Upper lobe of left lung (tissue), 4 donors: Measurements from ENCODE around the gene MSH3.

Experiments used
- CTCF ChIP-seq, 6 experiments: fragments of 450-650 bp in 4 of 6; fragments of 200-600 bp in 2 of 6; sonication (generic) in 2 of 6; IDR thresholded peaks; one replicate each; pipeline ENCODE4 v1.5.1; 2016 to 2019; ENCODE audit warnings: antibody characterized with exemption in 6 of 6
- EP300 ChIP-seq, 4 donors: sonication (generic); formaldehyde crosslinking; IDR thresholded peaks; one replicate each; pipeline ENCODE4 v1.5.1; 2017; ENCODE audit warnings: antibody characterized with exemption in 4 of 4, control low read depth in 2 of 4
- POLR2A ChIP-seq, 4 donors: fragments of 450-650 bp; IDR thresholded peaks; one replicate each; pipeline ENCODE4 v1.5.1; 2016 to 2017; ENCODE audit warnings: antibody characterized with exemption in 4 of 4, mild to moderate bottlenecking in 2 of 4

- TF ChIP-seq CTCF (IDR thresholded peaks at IDR 0.05) (peak; percentile 57 to 81 (median 74)), POLR2A (IDR thresholded peaks at IDR 0.05) (no peak), EP300 (IDR thresholded peaks at IDR 0.05) (no peak)
Measured at GRCh38 chr5:80672140-80672736, 17.8 kb downstream of the MSH3 start.
